HG03097 (cell line): ENCODE results near the gene HMX1.

Source experiments
- ATAC-seq: cut with Tn5 transposase; IDR thresholded peaks from one replicate; pipeline ENCODE4 v1.9.1; 2021; ENCODE audit not compliant: unreplicated experiment, low FRiP score

Gene HMX1

GRCh38 chr4:8893227-8893623 lies 21.6 kb upstream of the HMX1 start:
- ATAC-seq: no peak

DNA sequence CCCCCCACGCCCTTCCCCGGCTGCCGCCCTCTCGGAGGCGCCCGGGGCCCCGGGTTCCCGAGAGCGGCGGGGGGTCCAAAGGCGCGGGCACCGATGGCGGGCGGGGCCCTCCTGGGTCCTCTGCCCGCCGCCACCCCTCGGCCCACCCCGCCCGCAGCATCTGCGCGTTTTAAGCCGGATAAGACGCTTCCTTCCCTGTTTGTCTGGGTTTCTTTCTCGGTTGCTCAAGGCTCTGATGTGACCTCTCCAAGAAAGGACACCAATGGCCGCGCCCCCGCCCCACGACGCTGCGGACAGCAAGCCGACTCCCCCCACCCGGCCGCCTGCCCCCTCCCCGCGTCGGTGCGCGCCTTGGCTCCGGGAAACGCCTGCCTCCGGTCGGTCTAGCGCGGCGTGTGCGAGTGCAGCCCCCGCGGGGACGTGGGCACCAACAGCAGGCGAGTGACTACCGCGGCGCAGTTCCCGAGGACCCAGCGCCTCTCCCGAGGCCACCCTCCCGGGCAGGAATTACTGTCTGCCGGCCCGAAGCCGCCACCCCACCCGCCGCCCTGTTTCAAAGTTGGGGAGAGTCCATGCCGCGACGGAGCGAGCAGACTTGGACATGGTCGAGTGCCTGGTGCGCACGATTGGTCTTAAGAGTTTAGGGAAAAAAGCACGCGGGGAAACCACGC lies 21.1 kb upstream of the HMX1 start:
- ATAC-seq: no peak

- ATAC-seq: no peak
These were observed 20.3 kb upstream of the HMX1 start for GRCh38 chr4:8891646-8892555.

GRCh38 chr4:8891255-8891645 lies 19.6 kb upstream of the HMX1 start:
- no peak for ATAC-seq

- no peak for ATAC-seq
These were observed 17.2 kb upstream of the HMX1 start for GRCh38 chr4:8888856-8889255.

- no peak for ATAC-seq
These were observed 15.2 kb upstream of the HMX1 start for GRCh38 chr4:8886612-8887406.

DNA sequence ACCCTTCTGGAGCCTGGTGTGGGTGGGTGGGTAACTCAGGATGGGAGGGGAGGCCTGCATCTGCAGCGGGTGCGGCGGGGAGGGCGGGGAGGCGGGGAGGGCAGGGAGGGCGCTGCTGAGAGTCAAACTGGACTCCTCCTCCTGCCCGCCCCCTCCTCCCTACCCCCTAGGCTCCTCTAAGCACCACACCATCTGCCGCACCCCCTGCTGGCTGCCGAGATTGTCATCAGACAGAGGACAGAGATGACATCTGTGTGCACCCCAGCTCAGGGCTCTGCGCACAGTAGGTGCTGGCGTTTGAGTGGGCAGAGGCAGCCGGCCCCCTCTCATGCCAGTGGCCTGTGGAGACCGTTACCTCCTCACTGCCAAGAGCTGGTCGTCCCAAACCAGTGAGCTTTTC lies 10.6 kb upstream of the HMX1 start:
- ATAC-seq: no peak

DNA sequence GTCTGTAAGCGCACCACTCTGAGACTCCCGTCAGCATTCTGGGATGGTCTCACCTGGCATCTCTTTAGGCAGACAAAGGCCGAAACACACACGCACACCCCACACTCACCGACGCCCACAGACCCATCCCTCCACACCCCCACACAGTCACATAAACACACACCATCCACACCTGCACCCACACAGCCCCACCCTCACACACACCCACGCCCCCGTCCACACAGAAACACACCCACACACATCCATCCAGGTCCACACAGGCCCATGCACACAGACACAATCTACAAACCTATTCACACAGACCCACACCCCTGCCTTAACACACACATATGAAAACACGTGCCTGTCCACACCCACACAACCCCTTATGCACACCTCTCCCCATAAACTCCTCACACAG lies 9.2 kb upstream of the HMX1 start:
- no peak for ATAC-seq

- no peak for ATAC-seq
These were observed 7.9 kb upstream of the HMX1 start for GRCh38 chr4:8879574-8879973.

DNA sequence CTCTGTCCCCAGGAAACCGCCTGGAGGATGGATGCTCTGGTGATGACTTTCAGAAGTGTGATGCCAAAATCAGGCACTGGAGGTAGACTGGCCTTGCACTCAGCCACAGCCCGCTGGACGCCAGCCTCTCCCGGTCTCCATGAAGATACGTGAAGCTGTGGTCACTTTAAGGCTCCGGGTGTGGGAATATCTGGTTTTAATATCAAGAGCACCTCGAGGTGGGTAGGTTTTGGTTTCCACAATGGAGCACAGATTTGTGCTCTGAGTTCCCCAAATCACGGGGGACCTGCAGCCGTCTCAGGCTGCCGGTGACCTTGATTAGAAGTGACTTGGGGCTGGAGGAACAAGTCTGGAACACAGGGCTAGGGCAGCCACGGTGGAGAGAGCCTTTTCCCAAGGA lies 6.8 kb upstream of the HMX1 start:
- no peak for ATAC-seq

DNA sequence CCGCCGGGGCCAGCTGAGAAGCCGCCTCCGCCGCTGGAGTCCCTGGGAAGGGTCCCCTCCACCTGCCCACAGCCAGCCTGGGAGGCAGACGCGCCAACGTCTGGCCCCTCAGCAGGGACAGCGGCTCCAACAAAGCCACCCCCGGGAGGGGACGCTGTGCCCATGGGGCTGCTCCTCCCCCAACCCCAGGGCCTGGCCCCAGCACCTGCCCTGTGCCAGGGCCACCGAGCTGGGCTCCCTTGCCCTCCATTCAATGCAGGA lies 6.1 kb upstream of the HMX1 start:
- ATAC-seq: no peak

- no peak for ATAC-seq
These were observed 5.5 kb upstream of the HMX1 start for GRCh38 chr4:8876982-8877779.

DNA sequence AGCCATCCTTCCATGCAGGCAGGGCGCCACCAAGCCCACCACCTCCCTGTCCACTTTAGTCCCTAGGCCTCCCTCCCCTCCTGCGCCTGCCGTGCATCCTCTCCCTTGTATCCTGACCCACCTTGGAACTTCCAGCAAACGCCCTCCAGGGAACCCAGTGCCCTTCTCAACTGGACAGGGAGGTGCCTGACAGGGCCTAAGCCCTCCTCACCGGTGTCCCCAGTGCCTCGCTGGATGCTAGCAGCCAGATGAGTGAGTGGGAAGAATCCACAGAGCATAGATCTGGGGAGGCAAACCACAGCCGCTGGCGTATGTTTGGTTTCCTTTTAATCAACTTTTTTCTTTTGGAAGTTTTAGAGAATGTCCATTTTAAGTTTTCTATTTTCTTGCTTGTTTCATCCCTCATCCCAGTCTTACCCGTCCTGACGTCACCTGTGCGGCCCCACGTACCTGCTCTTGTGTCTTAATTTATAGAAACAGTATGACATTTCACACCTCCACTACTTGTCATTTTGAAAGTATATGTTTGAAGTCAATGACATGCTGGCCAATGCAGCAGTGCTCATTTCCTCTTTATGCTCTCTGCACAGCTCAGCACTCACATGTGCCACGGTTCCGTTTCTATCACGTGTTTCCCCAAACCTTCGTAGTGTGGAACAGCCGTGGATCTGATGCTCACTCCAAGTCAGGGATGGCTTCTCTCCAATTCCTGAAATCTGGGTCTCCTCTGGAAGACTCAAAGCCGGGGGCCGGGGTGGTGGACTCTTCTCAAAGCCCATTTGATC lies 3.4 kb upstream of the HMX1 start:
- ATAC-seq: no peak

- ATAC-seq: no peak
These were observed 2.6 kb upstream of the HMX1 start for GRCh38 chr4:8874003-8874895.

GRCh38 chr4:8872402-8873291 lies 1.0 kb upstream of the HMX1 start:
- no peak for ATAC-seq

- ATAC-seq: no peak
These were observed 807 bp downstream of the HMX1 start for GRCh38 chr4:8870647-8871416.

GRCh38 chr4:8869898-8870646 lies 1.6 kb downstream of the HMX1 start:
- ATAC-seq: no peak
